ENCODE results near the gene ZMIZ1. TPM values are rescaled to one million over a fixed set of nuclear protein-coding genes. Genes with fewer than 3 reads are reported as not detected.

The ZMIZ1 gene
- polyA plus RNA-seq, 1 donor from 2014 or later, result 26.8 TPM

DNA sequence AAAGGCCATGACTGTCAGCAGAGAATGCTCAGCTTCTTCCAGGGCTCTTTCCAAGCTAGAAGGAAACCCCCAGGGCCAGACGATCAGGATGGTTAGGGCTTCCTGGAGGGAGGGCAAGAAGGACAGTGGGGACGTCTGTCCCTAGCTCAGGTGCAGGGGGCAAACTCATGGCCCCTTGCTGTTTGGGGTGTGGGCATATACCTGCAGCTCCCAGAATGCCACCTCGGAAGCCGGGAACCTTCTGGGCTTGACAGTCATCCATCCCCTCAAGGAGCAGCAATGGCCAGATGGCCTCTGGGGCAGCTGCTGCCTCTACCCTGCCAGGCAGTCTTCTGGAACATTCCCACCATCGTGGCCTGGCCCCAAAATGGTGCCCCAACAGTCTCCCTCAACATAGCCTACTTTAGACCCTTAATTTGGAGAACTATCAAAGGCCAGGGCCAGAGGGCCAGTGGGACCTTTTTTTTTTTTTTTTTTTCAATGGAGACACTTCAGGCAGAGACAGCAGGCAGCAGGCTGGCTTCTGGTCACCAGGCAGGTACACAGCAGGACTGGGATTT is 40.2 kb upstream of the ZMIZ1 start:
- Histone ChIP-seq H3K4me2 (ENCODE audit: low read length) (no peak overlapping the region), H3K27ac (ENCODE audit: low read length) (no peak overlapping the region), H3K27me3 (ENCODE audit: insufficient read depth, low read depth, low read length) (no peaks in the 10 kb centered on the region), H3F3A (ENCODE audit: insufficient read depth, low read length, poor library complexity, severe bottlenecking) (no peaks in the 10 kb centered on the region), H3K79me2 (replicated peaks; ENCODE audit: insufficient read depth, low read length) (no peaks in the 10 kb centered on the region), H3K4me3 (ENCODE audit: low read length) (no peak overlapping the region), H3K9ac (ENCODE audit: low read length) (no peak overlapping the region), H3K36me3 (ENCODE audit: insufficient read depth, low read length) (no peaks in the 10 kb centered on the region), H4K20me1 (ENCODE audit: insufficient read depth) (no peaks in the 10 kb centered on the region), H2AFZ (ENCODE audit: low read depth, low read length) (no peak overlapping the region), H3K9me3 (ENCODE audit: low read length) (no peaks in the 10 kb centered on the region), H3K9me2 (ENCODE audit: insufficient read depth, low read length) (no peaks in the 10 kb centered on the region)
- no peak for TF ChIP-seq MXI1 (conservative IDR thresholded peaks at IDR 0.05; ENCODE audit: poor library complexity, severe bottlenecking)
- no peak for TF ChIP-seq SMC3 (conservative IDR thresholded peaks at IDR 0.05; ENCODE audit: poor library complexity)
- TF ChIP-seq RAD21 (conservative IDR thresholded peaks at IDR 0.05), result no peak
- TF ChIP-seq, protein P1, sequence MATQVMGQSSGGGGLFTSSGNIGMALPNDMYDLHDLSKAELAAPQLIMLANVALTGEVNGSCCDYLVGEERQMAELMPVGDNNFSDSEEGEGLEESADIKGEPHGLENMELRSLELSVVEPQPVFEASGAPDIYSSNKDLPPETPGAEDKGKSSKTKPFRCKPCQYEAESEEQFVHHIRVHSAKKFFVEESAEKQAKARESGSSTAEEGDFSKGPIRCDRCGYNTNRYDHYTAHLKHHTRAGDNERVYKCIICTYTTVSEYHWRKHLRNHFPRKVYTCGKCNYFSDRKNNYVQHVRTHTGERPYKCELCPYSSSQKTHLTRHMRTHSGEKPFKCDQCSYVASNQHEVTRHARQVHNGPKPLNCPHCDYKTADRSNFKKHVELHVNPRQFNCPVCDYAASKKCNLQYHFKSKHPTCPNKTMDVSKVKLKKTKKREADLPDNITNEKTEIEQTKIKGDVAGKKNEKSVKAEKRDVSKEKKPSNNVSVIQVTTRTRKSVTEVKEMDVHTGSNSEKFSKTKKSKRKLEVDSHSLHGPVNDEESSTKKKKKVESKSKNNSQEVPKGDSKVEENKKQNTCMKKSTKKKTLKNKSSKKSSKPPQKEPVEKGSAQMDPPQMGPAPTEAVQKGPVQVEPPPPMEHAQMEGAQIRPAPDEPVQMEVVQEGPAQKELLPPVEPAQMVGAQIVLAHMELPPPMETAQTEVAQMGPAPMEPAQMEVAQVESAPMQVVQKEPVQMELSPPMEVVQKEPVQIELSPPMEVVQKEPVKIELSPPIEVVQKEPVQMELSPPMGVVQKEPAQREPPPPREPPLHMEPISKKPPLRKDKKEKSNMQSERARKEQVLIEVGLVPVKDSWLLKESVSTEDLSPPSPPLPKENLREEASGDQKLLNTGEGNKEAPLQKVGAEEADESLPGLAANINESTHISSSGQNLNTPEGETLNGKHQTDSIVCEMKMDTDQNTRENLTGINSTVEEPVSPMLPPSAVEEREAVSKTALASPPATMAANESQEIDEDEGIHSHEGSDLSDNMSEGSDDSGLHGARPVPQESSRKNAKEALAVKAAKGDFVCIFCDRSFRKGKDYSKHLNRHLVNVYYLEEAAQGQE (IDR thresholded peaks at IDR 0.05; ENCODE audit: borderline replicate concordance), result no peak
- TF ChIP-seq TAF1 (IDR thresholded peaks at IDR 0.05; ENCODE audit: low read depth), result no peak
- no peak for TF ChIP-seq EZH2 (IDR thresholded peaks at IDR 0.05; ENCODE audit: borderline replicate concordance, insufficient read depth, low read length, poor library complexity, severe bottlenecking)
- TF ChIP-seq, protein P2, sequence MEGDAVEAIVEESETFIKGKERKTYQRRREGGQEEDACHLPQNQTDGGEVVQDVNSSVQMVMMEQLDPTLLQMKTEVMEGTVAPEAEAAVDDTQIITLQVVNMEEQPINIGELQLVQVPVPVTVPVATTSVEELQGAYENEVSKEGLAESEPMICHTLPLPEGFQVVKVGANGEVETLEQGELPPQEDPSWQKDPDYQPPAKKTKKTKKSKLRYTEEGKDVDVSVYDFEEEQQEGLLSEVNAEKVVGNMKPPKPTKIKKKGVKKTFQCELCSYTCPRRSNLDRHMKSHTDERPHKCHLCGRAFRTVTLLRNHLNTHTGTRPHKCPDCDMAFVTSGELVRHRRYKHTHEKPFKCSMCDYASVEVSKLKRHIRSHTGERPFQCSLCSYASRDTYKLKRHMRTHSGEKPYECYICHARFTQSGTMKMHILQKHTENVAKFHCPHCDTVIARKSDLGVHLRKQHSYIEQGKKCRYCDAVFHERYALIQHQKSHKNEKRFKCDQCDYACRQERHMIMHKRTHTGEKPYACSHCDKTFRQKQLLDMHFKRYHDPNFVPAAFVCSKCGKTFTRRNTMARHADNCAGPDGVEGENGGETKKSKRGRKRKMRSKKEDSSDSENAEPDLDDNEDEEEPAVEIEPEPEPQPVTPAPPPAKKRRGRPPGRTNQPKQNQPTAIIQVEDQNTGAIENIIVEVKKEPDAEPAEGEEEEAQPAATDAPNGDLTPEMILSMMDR (IDR thresholded peaks at IDR 0.05; ENCODE audit: poor library complexity, severe bottlenecking), result no peak
- no peak for TF ChIP-seq EP300 (conservative IDR thresholded peaks at IDR 0.05; ENCODE audit: poor library complexity, severe bottlenecking)
- TF ChIP-seq POLR2AphosphoS5 (IDR thresholded peaks at IDR 0.05), result no peak

DNA sequence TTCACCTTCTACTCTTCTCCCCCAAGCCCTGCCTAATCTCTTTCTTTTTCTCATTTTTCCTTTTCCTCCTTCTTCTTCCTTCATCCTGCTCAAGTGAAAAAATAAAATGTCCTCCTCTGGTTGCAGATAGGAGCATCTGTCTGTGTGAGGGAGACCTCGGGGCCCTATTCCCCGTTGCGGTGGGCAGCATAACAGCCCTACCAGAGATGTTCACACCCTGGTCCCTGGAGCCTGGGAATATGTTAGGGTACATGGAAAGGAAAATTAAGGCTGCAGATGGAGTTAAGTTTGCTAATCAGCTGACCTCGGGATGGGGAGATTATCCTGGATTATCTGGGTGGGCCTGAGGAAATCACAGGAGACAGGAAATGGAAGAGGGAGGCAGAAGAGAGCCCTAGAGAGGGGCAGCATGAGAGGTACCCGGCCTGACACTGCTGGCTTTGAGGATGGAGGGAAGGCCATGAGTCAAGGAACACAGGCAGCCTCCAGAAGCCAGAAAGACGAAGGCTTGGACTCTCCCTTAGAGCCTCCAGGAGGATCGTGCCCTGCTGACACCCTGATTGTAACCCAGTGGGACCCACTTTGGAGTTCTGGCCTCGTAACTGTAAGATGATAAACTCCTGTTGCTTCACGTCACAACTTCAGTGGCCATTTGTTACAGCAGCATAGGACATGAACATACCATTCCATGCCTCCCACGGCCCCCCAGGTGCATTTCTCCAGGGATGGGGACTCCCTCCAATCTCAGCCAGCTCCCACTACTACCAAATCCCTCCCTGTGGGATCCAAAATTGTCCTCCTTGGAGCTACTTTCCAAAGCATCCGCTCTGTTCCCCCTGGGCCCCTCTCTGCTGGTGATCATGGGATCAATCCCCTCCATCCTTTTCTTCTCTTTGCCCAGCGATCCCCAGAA is 39.0 kb upstream of the ZMIZ1 start:
- Histone ChIP-seq H3K4me3 (ENCODE audit: low read length) (no peak overlapping the region), H3K27ac (ENCODE audit: low read length) (no peak overlapping the region), H3K9ac (ENCODE audit: low read length) (no peak overlapping the region), H3K9me2 (ENCODE audit: insufficient read depth, low read length) (no peaks in the 10 kb centered on the region), H3K79me2 (replicated peaks; ENCODE audit: insufficient read depth, low read length) (no peaks in the 10 kb centered on the region), H3K36me3 (ENCODE audit: insufficient read depth, low read length) (no peaks in the 10 kb centered on the region), H3K9me3 (ENCODE audit: low read length) (no peaks in the 10 kb centered on the region), H3F3A (ENCODE audit: insufficient read depth, low read length, poor library complexity, severe bottlenecking) (no peaks in the 10 kb centered on the region), H3K27me3 (ENCODE audit: insufficient read depth, low read depth, low read length) (no peaks in the 10 kb centered on the region), H4K20me1 (ENCODE audit: insufficient read depth) (no peaks in the 10 kb centered on the region), H3K4me2 (ENCODE audit: low read length) (no peak overlapping the region), H2AFZ (ENCODE audit: low read depth, low read length) (no peak overlapping the region)
- no peak for TF ChIP-seq MXI1 (conservative IDR thresholded peaks at IDR 0.05; ENCODE audit: poor library complexity, severe bottlenecking)
